Uterus (tissue), 4 donors: ENCODE data around the gene DPP6. TPM values are rescaled to one million over a fixed set of nuclear protein-coding genes. Genes with fewer than 3 reads are reported as not detected.

Experiments
- DNase-seq, 2 donors: peaks; one replicate each; pipeline ENCODE4 v3.0.0-alpha.2; 2019 to 2020
- H3K27ac ChIP-seq, 2 donors: fragments of 200-600 bp; sonication (generic); 1 replicate in 1 of 2; 2 replicates in 1 of 2; pipeline ENCODE4 v1.5.1; 2016 to 2018
- H3K27me3 ChIP-seq, 2 donors: fragments of 200-600 bp; sonication (generic); one replicate each; pipeline ENCODE4 v1.5.1; 2018 to 2019; ENCODE audit warnings: control low read depth in 1 of 2
- H3K36me3 ChIP-seq, 2 donors: fragments of 200-600 bp; sonication (generic); one replicate each; pipeline ENCODE4 v1.5.1; 2019; ENCODE audit warnings: control low read depth in 1 of 2
- H3K4me1 ChIP-seq, 2 donors: fragments of 200-600 bp; sonication (generic); one replicate each; pipeline ENCODE4 v1.5.1; 2018 to 2019; ENCODE audit warnings: control low read depth in 1 of 2
- H3K4me3 ChIP-seq, 2 donors: fragments of 200-600 bp; sonication (generic); 1 replicate in 1 of 2; 2 replicates in 1 of 2; pipeline ENCODE4 v1.5.1; 2018 to 2019; ENCODE audit warnings: mild to moderate bottlenecking in 1 of 2
- H3K9me3 ChIP-seq, 2 donors: fragments of 200-600 bp; sonication (generic); one replicate each; pipeline ENCODE4 v1.5.1; 2019; ENCODE audit warnings: control low read depth in 1 of 2
- POLR2A ChIP-seq, 2 donors: fragments of 450-650 bp; IDR thresholded peaks; one replicate each; pipeline ENCODE4 v1.6.1; 2016; ENCODE audit warnings: antibody characterized with exemption in 2 of 2, mild to moderate bottlenecking in 1 of 2, moderate library complexity in 1 of 2
- intact Hi-C: fragments of 100-400 bp; cut with DNase I; formaldehyde crosslinking; loops from one replicate; pipeline ENCODE4 v1.15.1; 2023; ENCODE audit warnings: low total_unique reads
- total RNA-seq, 4 donors: library from RNA; depleted of rRNA in 3 of 4; stranded (reverse); fragments of >200 nt in 3 of 4; gene quantifications; one replicate each; pipeline versions ENCODE4 v1.1.0 to v1.2.4, GENCODE V29; 2014 to 2023
- TF ChIP-seq, protein P1 (sequence below), 4 experiments: fragments of 200-600 bp in 2 of 4; fragments of 450-650 bp in 2 of 4; sonication (generic) in 2 of 4; IDR thresholded peaks; one replicate each; pipeline ENCODE4 v1.5.1; 2016 to 2019; ENCODE audit warnings: antibody characterized with exemption in 4 of 4, mild to moderate bottlenecking in 2 of 4, moderate library complexity in 1 of 4
- donor health status: DM: yes; HTN: yes; CAD: no.

DPP6 gene
- total RNA-seq, 4 donors from 2014 or later = 4.1 to 107 (median 42.7) TPM

DNA sequence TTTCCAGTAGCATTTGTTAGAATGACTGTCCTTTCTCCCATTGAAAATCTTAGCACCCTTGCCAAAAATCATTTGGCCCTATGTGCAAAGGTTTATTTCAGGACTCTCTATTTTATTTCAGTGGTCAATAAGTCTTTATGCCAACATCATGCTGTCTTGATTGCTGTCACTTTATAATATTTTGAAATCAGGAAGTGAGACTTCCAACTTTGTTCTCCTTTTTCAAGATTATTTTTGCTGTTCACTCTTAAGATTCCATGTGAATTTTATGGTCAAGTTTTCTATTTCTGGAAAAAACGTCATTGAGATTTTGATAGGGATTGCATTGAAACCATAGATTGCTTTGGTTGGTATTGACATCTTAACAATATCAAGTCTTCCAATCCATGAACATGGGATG is 885.6 kb downstream of the DPP6 start:
- Histone ChIP-seq H3K9me3 (no peaks in the 10 kb centered on the region), H3K36me3 (no peaks in the 10 kb centered on the region), H3K27ac (no peak overlapping the region), H3K4me1 (no peaks in the 10 kb centered on the region), H3K4me3 (no peak overlapping the region), H3K27me3 (no peaks in the 10 kb centered on the region)
- DNase-seq = no peak
- no peak for TF ChIP-seq POLR2A (IDR thresholded peaks at IDR 0.05)
- TF ChIP-seq, protein P1, sequence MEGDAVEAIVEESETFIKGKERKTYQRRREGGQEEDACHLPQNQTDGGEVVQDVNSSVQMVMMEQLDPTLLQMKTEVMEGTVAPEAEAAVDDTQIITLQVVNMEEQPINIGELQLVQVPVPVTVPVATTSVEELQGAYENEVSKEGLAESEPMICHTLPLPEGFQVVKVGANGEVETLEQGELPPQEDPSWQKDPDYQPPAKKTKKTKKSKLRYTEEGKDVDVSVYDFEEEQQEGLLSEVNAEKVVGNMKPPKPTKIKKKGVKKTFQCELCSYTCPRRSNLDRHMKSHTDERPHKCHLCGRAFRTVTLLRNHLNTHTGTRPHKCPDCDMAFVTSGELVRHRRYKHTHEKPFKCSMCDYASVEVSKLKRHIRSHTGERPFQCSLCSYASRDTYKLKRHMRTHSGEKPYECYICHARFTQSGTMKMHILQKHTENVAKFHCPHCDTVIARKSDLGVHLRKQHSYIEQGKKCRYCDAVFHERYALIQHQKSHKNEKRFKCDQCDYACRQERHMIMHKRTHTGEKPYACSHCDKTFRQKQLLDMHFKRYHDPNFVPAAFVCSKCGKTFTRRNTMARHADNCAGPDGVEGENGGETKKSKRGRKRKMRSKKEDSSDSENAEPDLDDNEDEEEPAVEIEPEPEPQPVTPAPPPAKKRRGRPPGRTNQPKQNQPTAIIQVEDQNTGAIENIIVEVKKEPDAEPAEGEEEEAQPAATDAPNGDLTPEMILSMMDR (IDR thresholded peaks at IDR 0.05) = no peak
- intact Hi-C loops = no loop called here

DNA sequence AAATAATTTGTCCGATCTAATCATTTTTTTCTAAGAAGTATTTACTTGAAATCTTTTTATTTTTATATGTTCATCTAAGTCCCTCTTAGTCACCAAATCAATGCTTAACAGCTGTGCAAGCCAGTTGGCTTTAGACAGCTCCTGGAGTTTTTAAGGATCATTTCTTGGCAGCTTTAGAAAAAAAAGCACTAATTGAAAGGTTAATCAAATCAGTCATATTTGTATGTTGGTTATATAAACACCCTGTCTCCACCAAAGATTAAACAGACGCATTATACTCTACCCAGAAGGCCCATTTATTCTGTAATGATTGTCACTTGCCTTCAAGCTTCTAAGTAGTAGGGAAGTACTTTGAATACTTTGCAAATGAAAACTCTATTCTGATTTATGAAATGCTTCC is 890.5 kb downstream of the DPP6 start:
- Histone ChIP-seq H3K27ac (no peak overlapping the region), H3K4me3 (no peak overlapping the region), H3K27me3 (no peaks in the 10 kb centered on the region), H3K9me3 (no peaks in the 10 kb centered on the region), H3K4me1 (no peaks in the 10 kb centered on the region), H3K36me3 (no peaks in the 10 kb centered on the region)
- intact Hi-C loops = no loop called here
- TF ChIP-seq, protein P1 (IDR thresholded peaks at IDR 0.05) = no peak
- no peak for TF ChIP-seq POLR2A (IDR thresholded peaks at IDR 0.05)
- DNase-seq = no peak
